Activated CD8-positive, alpha-beta memory T cell treated with anti-CD3 and anti-CD28 coated beads for 4 hours (primary cell): Measurements from ENCODE around the gene NFASC.

Experiments used
- DNase-seq, 2 donors: peaks; one replicate each; pipeline ENCODE4 v3.0.0-alpha.2; 2020; ENCODE audit warnings: low read depth in 2 of 2

The NFASC gene

DNA sequence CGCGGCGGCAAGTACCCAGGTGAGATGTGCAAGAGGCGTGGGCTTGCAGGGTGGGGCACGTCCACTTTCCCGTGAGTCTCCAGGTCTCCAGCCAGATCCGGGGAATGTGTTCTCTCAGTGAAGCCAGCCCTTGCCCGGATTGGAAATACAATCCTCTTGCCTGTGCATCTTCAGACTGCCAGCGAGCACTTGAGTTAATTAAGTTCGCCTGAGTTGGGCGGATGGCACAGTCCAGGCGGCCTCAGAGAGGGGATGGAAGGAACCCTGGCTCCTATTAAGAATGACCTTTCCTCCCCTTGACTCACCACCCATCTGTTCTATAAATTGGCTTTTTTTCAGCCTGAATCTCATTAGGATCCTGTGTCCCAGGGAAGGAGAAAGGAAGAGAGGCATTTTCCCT lies 139.0 kb downstream of the NFASC start:
- no peak for DNase-seq

DNA sequence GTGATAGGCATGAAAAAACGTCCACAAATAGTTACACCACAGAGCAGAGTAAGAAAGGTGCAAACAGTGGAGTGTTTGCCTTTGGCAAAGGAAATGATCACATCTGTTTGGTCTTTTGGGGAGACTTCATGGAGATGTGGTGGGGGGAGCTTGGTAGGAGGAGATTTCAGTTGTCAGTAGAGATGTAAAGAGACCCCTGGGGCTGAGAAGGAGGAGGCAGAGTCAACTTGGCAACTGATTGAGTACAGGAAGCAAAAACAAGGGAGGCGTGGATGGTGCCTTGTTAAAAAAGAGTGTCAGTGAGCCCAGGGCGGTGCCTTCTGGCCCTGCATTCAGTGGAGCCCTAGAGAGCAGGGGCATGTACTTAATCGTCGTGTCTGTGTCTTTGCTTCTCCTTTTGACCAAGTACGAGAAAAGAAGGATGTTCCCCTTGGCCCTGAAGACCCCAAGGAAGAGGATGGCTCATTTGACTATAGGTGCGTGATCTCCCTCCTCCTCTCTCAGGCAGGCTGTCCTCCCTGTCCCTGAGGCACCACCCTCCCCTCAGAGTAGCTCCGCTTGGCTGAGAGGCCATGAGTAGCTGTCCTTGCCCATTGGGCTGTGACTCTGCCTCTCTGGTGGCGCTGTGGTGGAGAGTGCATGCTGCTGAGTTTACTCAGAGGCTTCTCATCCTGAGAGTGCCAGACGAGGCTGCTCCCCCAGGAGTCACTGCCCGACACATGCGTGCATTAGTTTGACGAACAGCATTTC lies 141.9 kb downstream of the NFASC start:
- no peak for DNase-seq

DNA sequence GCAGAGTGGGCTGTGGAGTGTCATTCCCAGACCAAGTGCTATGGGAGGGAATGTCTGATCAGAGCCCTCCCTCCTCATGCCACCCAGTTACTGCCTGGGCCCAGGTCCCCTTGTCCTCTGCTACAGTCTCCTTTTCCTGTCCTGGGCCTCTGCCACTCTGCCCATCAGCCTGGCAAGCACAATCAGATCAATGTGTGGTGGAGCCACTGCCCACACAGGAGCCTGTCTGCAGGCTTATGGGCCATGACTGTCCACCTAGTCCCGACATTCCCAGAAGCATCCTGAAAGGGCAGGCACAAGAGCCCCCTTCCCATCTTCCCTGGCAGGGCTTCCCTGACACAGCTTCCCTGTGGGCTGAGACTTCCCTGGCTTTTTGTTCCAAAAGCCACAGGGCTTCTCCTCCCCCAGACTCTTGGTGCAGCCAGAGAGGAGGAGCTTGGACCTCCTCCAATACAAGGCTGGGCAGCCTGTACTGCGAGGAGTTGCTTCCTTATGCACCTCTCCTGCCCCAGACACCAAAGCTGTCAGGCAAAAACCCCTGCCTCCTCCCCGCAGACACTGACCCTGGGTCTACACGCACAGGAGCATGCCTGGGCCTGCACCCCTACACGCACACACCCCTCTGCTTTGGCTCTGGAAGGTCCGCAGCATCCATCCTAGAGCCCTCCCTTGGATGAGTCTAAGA lies 143.2 kb downstream of the NFASC start:
- no peak for DNase-seq

DNA sequence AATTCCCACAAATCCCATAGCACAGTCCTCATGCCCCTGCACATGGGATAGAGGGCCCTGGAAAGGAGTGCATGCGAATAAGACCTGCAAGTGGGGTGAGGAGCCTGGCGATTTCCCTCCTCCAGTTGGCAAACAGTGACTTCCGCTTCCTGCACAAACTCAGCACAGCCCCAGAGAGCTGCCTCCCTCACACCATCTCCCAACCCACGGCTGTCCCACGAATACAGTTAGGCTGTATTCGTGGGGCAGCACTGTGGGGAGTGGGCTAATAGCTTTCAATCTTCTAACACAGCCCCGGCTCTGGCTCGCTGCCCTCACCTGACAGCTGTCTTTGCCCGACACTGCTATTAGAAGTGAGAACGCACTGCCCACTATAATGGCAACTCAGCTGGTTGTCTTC lies 144.1 kb downstream of the NFASC start:
- no peak for DNase-seq

DNA sequence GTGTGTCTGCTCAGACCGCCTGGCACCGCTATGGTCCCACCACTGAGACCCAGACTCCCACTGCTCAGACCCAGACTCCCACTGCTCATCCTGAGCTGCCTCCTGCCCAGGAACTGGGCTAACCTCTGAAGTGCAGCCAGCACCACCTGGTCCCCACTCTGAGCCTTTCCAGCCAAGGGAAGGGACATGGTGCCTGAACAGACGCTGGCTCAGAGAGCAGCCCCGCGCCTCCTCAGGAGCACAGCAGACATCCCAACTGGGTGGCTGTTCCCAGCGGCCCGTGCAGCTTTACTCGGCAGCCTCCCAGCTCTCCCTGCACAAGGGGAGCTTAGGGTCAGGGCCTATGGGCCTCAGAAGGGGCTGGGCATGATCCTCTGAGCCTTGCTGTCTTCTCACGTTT lies 144.6 kb downstream of the NFASC start:
- no peak for DNase-seq

DNA sequence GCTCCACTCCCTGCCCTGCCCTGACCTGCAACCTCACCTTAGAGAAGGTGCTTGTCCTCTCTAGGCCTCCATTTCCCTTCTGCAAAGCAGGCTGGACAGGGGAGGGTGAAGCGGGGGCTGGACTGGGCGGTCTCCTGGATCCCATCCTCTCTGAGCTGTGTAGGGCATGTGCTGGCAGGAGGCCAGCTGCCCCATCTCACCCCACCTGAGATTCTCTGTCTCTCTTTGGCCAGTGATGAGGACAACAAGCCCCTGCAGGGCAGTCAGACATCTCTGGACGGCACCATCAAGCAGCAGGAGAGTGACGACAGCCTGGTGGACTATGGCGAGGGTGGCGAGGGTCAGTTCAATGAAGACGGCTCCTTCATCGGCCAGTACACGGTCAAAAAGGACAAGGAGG lies 145.4 kb downstream of the NFASC start:
- no peak for DNase-seq

DNA sequence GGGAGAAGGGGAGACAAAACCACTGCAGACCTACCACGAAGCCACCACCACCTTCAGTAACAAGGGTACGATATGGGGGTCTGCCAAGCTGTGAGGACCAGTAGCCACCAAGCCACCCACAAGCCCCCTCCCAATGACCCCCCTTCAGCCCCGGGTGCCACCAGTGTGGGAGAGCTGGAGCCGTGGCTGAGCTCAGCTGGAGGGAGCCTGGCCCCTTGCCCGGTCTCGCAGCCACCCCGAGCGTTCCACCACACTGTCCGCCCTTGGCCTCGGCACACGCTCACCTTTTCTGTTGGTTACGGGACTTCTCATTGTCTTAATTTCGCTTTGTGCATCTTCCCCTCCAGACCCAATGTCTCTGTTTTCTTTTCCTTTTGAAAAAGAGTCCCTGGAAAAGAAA lies 145.9 kb downstream of the NFASC start:
- no peak for DNase-seq

DNA sequence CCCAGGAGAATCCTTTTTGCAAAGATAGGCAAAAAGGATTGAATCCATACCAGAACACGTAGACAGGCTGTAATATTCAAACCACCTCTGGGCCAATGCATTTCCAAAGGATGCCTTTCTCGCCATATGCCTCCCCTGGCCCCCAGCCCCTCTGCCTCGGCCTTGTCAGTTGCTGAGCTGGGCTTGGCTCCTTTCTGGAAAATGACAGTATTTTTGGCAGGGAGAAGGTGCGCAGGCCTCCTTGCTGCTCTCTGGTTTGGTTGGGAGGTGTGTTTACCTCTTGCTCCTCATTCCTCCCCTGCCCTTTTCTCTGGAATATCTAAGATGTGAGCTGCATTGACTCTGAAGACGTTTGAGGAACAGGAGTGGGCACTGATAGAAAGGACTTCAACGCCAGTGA lies 146.3 kb downstream of the NFASC start:
- no peak for DNase-seq

DNA sequence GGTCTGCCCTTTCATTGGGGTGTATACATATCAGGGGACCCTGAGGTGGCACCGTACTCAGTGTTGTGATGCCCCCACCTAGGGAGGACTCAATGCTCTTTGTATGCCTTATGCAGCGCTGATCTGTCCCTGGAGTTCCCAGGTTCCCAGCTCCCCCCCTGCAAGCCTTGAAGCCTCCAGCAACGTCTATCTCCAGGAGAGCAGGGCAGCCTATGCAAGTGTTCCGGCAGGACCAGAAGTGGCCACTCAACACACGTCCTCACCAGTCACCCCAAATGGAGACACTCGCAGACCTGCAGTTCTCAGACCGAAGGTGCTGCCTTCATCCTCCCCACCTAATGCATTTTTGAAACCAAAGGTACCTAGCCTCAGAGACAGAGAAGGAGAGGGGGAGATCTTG lies 147.1 kb downstream of the NFASC start:
- DNase-seq: no peak

DNA sequence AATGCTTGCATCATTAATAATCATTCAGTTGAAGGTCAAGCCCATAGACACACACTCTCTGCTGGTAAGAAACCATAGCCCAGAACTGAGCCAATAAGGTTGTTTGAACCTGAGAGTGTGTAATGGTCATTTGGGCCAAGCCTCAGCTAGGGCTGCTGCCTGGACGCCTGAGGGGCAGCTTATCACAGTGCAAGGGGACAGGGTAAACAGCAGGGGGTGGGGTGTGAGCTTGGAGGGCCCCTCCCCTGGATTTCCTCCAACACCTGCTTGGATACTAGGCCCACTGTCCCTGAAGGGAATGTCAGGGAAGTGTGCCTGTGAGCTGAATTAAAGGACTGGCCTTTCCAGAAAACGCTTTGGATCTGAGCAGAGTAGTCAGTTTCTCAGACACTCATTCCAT lies 147.7 kb downstream of the NFASC start:
- no peak for DNase-seq

DNA sequence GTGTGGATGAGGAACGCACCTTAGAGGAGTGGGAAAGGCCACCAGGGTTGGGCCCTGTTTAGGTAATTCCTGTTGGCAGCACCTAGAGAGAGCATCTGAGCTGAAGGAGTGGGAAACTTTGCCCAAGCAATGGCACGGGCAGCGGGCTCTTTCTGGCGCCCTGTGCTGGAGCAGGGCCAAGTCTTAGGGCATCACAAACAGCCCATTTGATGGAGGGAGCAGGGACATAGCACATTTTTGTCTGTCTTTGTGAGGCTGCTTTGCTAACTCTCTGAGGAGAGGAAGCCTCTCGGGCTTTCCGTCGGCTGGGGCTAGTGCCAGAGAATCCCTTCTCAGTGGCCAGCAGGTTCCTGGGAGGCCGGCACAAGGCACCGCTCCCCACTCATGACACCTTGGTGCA lies 149.8 kb downstream of the NFASC start:
- DNase-seq: no peak

DNA sequence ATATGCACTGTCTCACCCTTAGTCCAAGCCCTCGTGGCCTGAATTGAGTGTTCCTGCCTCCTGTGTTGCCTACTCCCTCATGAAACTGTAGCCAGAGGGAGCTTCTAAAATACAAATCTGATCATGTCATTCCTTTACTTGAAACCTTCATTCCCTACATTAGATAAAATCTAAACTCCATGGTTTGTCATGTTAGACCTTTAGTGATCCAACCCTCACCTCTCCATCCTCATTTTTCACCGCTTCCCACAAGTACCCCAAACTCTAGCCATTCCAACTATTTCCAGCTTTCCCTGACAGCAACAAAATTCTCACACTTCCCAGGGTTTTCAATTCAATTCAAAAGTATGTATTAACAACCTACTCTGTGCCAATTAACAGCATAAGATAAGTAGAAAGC lies 154.0 kb downstream of the NFASC start:
- no peak for DNase-seq

DNA sequence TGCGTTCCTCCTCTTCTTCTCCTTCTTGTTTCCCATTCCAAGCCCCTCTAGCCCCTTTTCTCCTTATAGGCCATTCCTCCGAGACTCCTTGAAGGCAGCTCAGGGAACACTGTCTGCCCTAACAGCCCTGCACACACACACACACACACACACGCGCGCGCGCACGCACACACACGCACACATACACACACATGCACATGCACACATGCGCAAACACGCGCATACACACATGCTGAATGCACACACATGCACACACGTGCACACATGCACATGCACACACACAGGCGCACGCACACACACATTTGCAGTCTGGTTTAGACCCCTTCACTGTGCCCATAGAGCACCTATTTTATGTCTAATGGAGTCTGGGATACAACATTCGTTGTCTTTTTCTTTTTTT lies 154.6 kb downstream of the NFASC start:
- no peak for DNase-seq

DNA sequence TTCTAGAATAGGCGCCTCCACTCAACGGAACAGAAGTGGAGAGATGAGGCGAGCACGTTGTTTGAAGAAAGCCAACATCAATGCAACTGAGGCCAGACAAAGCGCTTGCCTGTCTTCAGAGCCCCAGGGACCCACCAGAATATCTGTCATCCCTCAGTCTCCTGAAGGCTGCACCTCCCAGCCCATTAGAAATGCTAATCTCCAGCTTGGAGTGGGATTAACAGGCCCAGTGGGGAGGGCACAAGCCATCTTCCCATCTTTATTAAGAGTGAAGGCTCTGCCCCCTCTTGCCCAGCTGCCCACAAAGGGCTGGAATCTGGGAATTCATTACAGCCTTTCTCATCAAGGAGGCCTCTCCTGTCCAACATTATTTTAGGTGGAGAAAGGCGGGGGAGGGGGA lies 155.5 kb downstream of the NFASC start:
- no peak for DNase-seq

DNA sequence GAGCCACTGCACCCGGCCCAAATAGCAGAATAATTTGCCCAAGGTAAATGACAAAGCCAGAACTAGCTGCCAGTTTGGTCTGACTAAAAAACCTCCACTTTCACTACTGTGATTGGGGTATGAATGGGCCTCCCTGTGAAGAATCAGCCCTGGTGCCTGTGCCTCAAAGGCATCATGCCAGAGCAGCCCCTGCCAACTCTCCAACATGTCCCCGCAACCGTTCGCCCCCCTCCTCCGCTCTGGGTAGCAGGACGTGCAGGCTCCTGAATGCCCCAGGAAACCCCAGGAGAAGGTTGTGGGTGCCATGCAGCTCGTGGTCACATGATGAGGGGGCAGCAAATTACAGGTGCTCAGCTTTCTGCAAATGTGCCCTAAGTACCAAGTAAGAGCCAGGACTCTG lies 157.7 kb downstream of the NFASC start:
- DNase-seq: no peak

DNA sequence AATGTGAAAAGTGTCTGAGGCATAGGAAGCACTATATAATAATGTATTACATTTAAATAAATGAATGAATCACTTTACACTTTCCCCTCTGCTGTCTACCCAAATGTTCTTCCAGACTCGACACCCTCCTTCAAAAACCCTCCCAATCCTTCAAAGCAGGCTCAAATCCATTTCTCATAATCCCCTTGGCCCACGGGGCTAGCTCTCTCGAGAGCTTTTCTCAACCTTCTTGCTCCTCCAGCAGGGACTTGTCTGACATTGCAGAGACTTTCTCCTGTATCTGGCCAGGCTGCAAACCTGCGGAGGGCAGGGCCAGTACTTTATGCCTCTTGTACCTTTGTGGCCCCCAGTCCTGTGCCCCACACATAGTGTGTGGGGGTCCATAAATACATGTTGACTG lies 158.3 kb downstream of the NFASC start:
- DNase-seq: no peak

DNA sequence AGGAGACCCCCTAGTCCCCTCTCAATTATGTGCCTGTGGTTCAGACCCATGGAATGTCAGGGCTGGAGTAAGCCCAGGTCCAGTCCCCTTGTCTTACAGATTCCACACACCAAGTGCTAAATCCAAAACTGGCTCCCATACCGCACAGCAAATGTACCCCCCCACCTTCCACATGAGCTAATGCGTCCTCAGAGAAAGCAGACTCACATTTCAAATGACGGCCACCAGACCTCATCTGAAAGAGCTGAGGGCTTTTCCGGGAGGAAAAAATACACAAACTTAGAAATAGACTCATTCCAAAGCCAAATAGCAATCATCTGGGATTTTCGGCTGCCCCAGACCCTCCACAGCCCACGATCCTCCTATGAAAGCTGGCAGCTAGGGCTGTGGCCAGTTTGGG lies 159.6 kb downstream of the NFASC start:
- no peak for DNase-seq

DNA sequence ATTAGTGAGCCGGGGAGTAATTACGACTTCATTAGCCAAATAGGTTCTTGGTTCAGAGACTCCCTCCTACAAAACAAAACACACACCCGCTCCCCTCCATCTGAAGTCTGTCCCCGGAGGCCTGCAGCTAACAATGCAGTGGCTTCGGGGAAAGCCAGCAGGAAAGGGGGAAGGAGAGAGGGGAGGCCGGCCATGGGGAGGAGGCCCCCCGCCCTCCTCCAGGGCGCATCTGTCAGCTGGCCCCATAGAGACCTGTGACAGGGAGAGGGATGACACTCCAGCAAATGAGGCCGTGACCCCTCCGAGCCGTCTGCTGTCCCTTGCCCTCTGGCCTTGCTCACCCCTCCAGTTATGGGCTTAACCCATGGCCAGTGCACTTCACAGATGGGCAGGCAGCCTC lies 160.2 kb downstream of the NFASC start:
- DNase-seq: no peak

DNA sequence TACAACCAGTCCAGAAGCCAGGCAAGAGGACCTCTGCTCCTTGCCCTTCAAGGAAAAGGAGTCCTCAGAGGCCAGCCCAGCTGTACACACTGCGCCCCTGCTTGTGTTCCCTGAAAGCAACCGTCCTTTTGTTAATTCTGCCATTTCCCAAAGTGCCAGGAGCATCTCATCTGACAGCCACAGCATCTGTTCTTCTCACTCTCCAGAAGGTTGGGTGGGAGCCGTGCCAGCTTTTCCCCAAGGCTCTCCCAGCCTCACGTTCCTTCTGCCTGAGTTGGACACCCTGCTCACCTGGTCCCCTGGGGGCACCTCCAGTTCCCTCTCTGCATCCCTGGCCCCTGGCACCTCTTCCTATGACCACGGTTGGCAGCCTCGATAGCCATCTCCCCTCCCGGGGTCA lies 161.8 kb downstream of the NFASC start:
- DNase-seq: no peak

DNA sequence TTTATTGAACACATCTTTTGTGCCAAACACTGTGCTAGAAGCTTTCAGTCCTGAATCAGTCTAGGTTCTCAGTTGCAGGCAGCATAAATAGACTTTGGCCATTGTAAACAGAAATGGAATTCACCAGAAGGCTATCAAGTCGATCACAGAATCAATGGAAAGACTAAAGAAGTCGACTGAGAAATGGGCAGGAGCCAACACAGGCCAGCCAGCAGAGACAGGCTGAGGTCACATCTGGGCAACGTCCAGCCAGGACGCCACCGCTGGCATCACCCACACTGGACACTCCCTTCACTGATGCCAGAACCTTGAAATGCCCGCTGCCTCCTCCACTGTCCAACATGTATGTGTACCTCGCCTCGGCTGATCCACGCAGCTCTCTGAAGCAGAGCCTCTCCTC lies 166.9 kb downstream of the NFASC start:
- no peak for DNase-seq

DNA sequence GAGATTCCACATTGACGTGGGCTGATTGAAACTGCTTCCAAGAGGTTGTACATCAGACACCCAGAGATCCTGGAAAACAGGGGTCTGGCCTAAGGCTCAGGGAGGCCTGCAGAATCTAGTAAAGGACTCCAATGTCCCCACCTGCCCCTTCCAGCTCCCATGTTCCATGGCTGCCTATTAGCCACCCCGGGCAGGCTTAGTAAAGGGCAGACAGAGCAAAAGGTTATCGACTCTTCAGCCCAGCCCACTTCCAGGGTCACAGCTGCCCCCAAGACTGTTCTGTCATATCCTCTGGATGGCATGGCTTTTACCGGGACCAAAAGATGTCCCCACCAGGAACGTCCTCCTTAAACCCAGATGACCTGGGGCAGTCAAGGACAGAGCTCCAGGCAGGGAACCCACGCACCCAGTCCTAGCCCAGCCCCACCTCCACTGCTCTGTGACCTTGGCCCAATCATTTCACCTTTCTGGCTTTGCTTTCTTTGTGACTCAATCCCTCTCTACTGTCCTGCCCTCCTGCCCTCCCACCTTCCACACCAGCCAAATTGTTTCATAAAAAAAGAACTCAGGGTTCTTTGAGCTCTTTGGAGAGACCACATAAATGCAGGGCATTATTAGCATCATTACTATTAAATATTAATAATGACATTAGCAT lies 167.6 kb downstream of the NFASC start:
- no peak for DNase-seq

DNA sequence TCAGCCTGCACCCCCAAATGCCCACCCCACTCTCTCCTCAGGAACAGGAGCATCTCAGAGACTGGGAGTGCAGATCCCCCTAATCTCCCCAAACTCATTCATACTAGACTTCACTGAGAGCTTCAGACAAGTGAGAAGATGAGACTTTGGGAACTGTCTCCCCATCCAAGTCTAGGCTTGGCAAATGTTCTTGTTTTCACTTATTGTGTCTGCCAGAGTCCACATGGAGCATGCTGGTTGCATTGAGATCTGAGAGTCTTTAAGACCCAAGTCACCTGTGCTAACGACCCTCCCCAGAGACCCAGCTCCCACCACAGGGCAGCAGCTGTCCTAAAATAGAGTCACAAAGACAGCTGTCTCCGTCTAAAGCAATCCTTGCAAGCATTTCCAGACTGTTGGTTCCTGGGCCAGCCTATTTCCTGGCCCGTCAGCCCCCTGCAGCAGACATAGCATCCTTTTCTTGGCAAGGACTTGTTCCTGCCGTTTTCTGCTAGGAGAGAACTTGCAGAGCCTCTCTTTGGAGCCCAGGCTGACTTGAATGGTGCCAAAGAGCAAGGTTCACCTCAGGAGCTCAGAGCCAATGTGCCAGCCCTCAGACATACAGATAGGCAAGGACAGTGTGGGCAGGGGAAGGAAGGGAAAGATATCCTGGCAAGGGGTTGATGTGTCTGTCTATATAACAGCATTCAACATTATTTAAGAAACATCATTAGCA lies 170.5 kb downstream of the NFASC start:
- no peak for DNase-seq
